Activated naive CD8-positive, alpha-beta T cell (primary cell): ENCODE measurements around the gene TNRC6B.

Experiments used
- H3K27ac Mint-ChIP-seq: one replicate; pipeline ENCODE4 v1.8.0; 2021; ENCODE audit warnings: mixed read lengths
- H3K27me3 Mint-ChIP-seq: one replicate; pipeline ENCODE4 v1.8.0; 2021; ENCODE audit warnings: mixed read lengths
- H3K36me3 Mint-ChIP-seq: one replicate; pipeline ENCODE4 v1.8.0; 2021; ENCODE audit warnings: mixed read lengths
- H3K4me1 Mint-ChIP-seq: one replicate; pipeline ENCODE4 v1.8.0; 2021; ENCODE audit warnings: low read depth, mixed read lengths
- H3K4me3 Mint-ChIP-seq: one replicate; pipeline ENCODE4 v1.8.0; 2021; ENCODE audit warnings: mild to moderate bottlenecking, mixed read lengths
- H3K9me3 Mint-ChIP-seq: one replicate; pipeline ENCODE4 v1.8.0; 2021; ENCODE audit warnings: low read depth, mixed read lengths

Gene TNRC6B

GRCh38 chr22:40340044-40340443, 162.3 kb downstream of the TNRC6B start:
- H3K4me3 Mint-ChIP-seq = no peak overlapping the region
- no peak overlapping the region for H3K27ac Mint-ChIP-seq
- H3K4me1 Mint-ChIP-seq = peaks cover 50% of the 10 kb centered on the region
- H3K27me3 Mint-ChIP-seq = no peaks in the 10 kb centered on the region
- no peaks in the 10 kb centered on the region for H3K9me3 Mint-ChIP-seq
- no peaks in the 10 kb centered on the region for H3K36me3 Mint-ChIP-seq

DNA sequence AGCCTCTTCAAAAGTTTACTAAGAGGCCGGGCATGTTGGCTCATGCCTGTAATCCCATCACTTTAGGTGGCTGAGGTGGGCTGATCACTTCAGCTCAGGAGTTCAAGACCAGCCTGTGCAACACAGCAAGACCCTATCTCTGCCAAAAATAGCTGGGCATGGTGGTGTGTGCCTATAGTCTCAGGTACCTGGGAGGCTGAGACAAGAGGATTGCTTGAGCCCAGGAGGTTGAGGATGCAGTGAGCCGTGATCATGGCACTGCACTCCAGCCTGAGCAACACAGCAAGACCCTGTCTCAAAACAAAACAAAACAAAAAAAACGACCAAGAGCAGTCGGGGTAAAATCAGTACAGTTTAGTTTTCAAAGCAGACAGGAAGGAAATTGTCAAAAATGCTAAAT, 163.9 kb downstream of the TNRC6B start:
- H3K4me3 Mint-ChIP-seq = no peak overlapping the region
- H3K36me3 Mint-ChIP-seq = no peaks in the 10 kb centered on the region
- no peaks in the 10 kb centered on the region for H3K9me3 Mint-ChIP-seq
- H3K4me1 Mint-ChIP-seq = peaks cover 41% of the 10 kb centered on the region
- H3K27me3 Mint-ChIP-seq = no peaks in the 10 kb centered on the region
- peak overlapping the region; percentile 24 for H3K27ac Mint-ChIP-seq

- peaks cover 41% of the 10 kb centered on the region for H3K4me1 Mint-ChIP-seq
- H3K27ac Mint-ChIP-seq = peak overlapping the region; percentile 58
- peaks cover 1% of the 10 kb centered on the region for H3K36me3 Mint-ChIP-seq
- no peaks in the 10 kb centered on the region for H3K27me3 Mint-ChIP-seq
- no peaks in the 10 kb centered on the region for H3K9me3 Mint-ChIP-seq
- peak overlapping the region; percentile 53 for H3K4me3 Mint-ChIP-seq
Measured at GRCh38 chr22:40342521-40342920, 164.8 kb downstream of the TNRC6B start.

- H3K4me1 Mint-ChIP-seq = peaks cover 51% of the 10 kb centered on the region
- H3K4me3 Mint-ChIP-seq = peak overlapping the region; percentile 99
- H3K27me3 Mint-ChIP-seq = no peaks in the 10 kb centered on the region
- H3K9me3 Mint-ChIP-seq = no peaks in the 10 kb centered on the region
- peaks cover 5% of the 10 kb centered on the region for H3K36me3 Mint-ChIP-seq
- peak overlapping the region; percentile 81 for H3K27ac Mint-ChIP-seq
Measured at GRCh38 chr22:40345271-40345670, 167.5 kb downstream of the TNRC6B start.

DNA sequence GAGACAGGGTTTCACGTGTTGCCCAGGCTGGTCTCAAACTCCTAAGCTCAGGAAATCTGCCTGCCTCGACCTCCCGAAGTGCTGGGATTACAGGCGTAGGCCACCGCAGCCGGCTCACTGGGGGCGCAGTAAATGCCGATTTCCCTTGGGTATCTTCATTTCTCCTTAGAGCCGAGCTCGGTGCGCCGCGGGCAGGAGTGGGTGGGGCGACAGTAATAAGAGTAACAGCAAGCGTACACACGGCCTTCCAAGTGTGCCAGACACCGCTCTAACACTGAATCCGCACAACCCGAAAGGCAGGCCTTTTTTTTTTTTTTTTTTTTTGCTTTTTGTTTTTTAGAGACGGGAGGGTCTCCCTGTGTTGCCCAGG, 168.1 kb downstream of the TNRC6B start:
- peak overlapping the region; percentile 99 for H3K27ac Mint-ChIP-seq
- peaks cover 48% of the 10 kb centered on the region for H3K4me1 Mint-ChIP-seq
- H3K36me3 Mint-ChIP-seq = peaks cover 5% of the 10 kb centered on the region
- H3K27me3 Mint-ChIP-seq = no peaks in the 10 kb centered on the region
- no peaks in the 10 kb centered on the region for H3K9me3 Mint-ChIP-seq
- peak overlapping the region; percentile 99 for H3K4me3 Mint-ChIP-seq

- H3K4me1 Mint-ChIP-seq = peaks cover 48% of the 10 kb centered on the region
- no peaks in the 10 kb centered on the region for H3K9me3 Mint-ChIP-seq
- peaks cover 5% of the 10 kb centered on the region for H3K36me3 Mint-ChIP-seq
- H3K4me3 Mint-ChIP-seq = peak within 1 kb of the TSS; percentile 99
- H3K27ac Mint-ChIP-seq = peak within 1 kb of the TSS; percentile 99
- no peaks in the 10 kb centered on the region for H3K27me3 Mint-ChIP-seq
Measured at GRCh38 chr22:40346185-40347118, 168.7 kb downstream of the TNRC6B start, which contains the start of gene ADSL. Gene ADSL (plus strand): TSS chr22:40346500. CDS start chr22:40346559, 59 bp downstream.

GRCh38 chr22:40347300-40347699, 169.6 kb downstream of the TNRC6B start:
- no peaks in the 10 kb centered on the region for H3K27me3 Mint-ChIP-seq
- peaks cover 5% of the 10 kb centered on the region for H3K36me3 Mint-ChIP-seq
- H3K27ac Mint-ChIP-seq = peak overlapping the region; percentile 99
- peak overlapping the region; percentile 99 for H3K4me3 Mint-ChIP-seq
- H3K9me3 Mint-ChIP-seq = no peaks in the 10 kb centered on the region
- peaks cover 43% of the 10 kb centered on the region for H3K4me1 Mint-ChIP-seq

GRCh38 chr22:40348025-40348658, 170.4 kb downstream of the TNRC6B start:
- Mint-ChIP-seq H3K9me3 (no peaks in the 10 kb centered on the region), H3K4me1 (peaks cover 39% of the 10 kb centered on the region), H3K36me3 (peaks cover 5% of the 10 kb centered on the region), H3K4me3 (peak overlapping the region; percentile 99), H3K27ac (peak overlapping the region; percentile 99), H3K27me3 (no peaks in the 10 kb centered on the region)

- H3K4me1 Mint-ChIP-seq = peaks cover 29% of the 10 kb centered on the region
- peaks cover 6% of the 10 kb centered on the region for H3K36me3 Mint-ChIP-seq
- H3K9me3 Mint-ChIP-seq = no peaks in the 10 kb centered on the region
- no peak overlapping the region for H3K4me3 Mint-ChIP-seq
- H3K27ac Mint-ChIP-seq = no peak overlapping the region
- no peaks in the 10 kb centered on the region for H3K27me3 Mint-ChIP-seq
Measured at GRCh38 chr22:40352763-40353162, 175.0 kb downstream of the TNRC6B start.

- peaks cover 21% of the 10 kb centered on the region for H3K36me3 Mint-ChIP-seq
- peaks cover 10% of the 10 kb centered on the region for H3K4me1 Mint-ChIP-seq
- H3K27me3 Mint-ChIP-seq = no peaks in the 10 kb centered on the region
- no peak overlapping the region for H3K4me3 Mint-ChIP-seq
- no peak overlapping the region for H3K27ac Mint-ChIP-seq
- no peaks in the 10 kb centered on the region for H3K9me3 Mint-ChIP-seq
Measured at GRCh38 chr22:40361100-40361499, 183.4 kb downstream of the TNRC6B start.

- no peaks in the 10 kb centered on the region for H3K9me3 Mint-ChIP-seq
- no peaks in the 10 kb centered on the region for H3K27me3 Mint-ChIP-seq
- H3K27ac Mint-ChIP-seq = no peak overlapping the region
- peaks cover 21% of the 10 kb centered on the region for H3K36me3 Mint-ChIP-seq
- H3K4me3 Mint-ChIP-seq = no peak overlapping the region
- H3K4me1 Mint-ChIP-seq = peaks cover 10% of the 10 kb centered on the region
Measured at GRCh38 chr22:40363059-40363458, 185.3 kb downstream of the TNRC6B start.

GRCh38 chr22:40364431-40364830, 186.7 kb downstream of the TNRC6B start:
- H3K27me3 Mint-ChIP-seq = no peaks in the 10 kb centered on the region
- H3K4me1 Mint-ChIP-seq = peaks cover 7% of the 10 kb centered on the region
- no peaks in the 10 kb centered on the region for H3K9me3 Mint-ChIP-seq
- H3K4me3 Mint-ChIP-seq = no peak overlapping the region
- H3K36me3 Mint-ChIP-seq = peaks cover 16% of the 10 kb centered on the region
- no peak overlapping the region for H3K27ac Mint-ChIP-seq

- Mint-ChIP-seq H3K36me3 (peaks cover 16% of the 10 kb centered on the region), H3K4me3 (no peak overlapping the region)
Measured at GRCh38 chr22:40366068-40366467, 188.3 kb downstream of the TNRC6B start.

DNA sequence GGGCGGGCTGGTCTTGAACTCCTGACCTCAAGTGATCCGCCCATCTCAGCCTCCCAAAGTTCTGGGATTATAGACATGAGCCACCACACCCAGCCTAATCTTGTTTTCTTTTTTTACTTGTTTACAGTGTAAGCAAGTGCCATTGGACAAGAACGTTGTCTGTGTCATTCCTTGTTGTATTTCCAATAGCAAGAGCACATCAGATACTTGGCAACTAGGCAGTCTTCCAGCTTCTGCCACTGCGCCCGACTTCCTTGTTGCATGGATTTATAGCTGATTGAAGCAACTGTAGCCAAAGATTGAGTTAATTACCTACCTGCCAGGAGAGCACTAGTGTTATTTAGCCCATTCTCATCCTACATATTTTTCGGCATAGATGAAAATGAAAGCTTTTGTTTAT, 189.6 kb downstream of the TNRC6B start:
- Mint-ChIP-seq H3K4me3 (no peak overlapping the region), H3K27ac (peak overlapping the region; percentile 25), H3K36me3 (peaks cover 6% of the 10 kb centered on the region), H3K27me3 (no peaks in the 10 kb centered on the region), H3K4me1 (peaks cover 16% of the 10 kb centered on the region), H3K9me3 (no peaks in the 10 kb centered on the region)

More at GRCh38 chr22:40366068-40366467, 188.3 kb downstream of the TNRC6B start:
- no peaks in the 10 kb centered on the region for H3K27me3 Mint-ChIP-seq
- H3K27ac Mint-ChIP-seq = peak overlapping the region; percentile 80
- no peaks in the 10 kb centered on the region for H3K9me3 Mint-ChIP-seq
- H3K4me1 Mint-ChIP-seq = peaks cover 9% of the 10 kb centered on the region

- H3K27ac Mint-ChIP-seq = peak overlapping the region; percentile 29
- H3K36me3 Mint-ChIP-seq = peaks cover 7% of the 10 kb centered on the region
- no peaks in the 10 kb centered on the region for H3K9me3 Mint-ChIP-seq
- H3K4me3 Mint-ChIP-seq = no peak overlapping the region
- no peaks in the 10 kb centered on the region for H3K27me3 Mint-ChIP-seq
- peaks cover 18% of the 10 kb centered on the region for H3K4me1 Mint-ChIP-seq
Measured at GRCh38 chr22:40368016-40368415, 190.3 kb downstream of the TNRC6B start.
